Gastroesophageal sphincter (tissue), 4 donors: Measurements from ENCODE around the gene NUP93. TPM values are rescaled to one million over a fixed set of nuclear protein-coding genes. Genes with fewer than 3 reads are reported as not detected.

Source experiments
- ATAC-seq: fragments of 150-250 bp; one replicate; pipeline ENCODE4 v1.9.1; 2016; ENCODE audit warnings: mild to moderate bottlenecking, moderate library complexity
- H3K27ac ChIP-seq, 4 donors: fragments of 200-600 bp; sonication (generic) in 3 of 4; 1 replicate in 3 of 4; 2 replicates in 1 of 4; pipeline ENCODE4 v1.5.1; 2016 to 2019
- H3K27me3 ChIP-seq: fragments of 200-600 bp; sonication (generic); one replicate; pipeline ENCODE4 v1.5.1; 2019
- H3K36me3 ChIP-seq, 2 donors: fragments of 200-600 bp; sonication (generic); one replicate each; pipeline ENCODE4 v1.5.1; 2019; ENCODE audit warnings: control low read depth in 1 of 2
- H3K4me1 ChIP-seq, 3 donors: fragments of 200-600 bp; sonication (generic); 1 replicate in 2 of 3; 2 replicates in 1 of 3; pipeline ENCODE4 v1.5.1; 2016 to 2019; ENCODE audit warnings: control low read depth in 2 of 3
- H3K4me3 ChIP-seq, 2 donors: fragments of 200-600 bp; sonication (generic); one replicate each; pipeline ENCODE4 v1.5.1; 2019; ENCODE audit warnings: mild to moderate bottlenecking in 1 of 2, moderate library complexity in 1 of 2
- H3K9me3 ChIP-seq, 3 donors: fragments of 200-600 bp; sonication (generic); one replicate each; pipeline ENCODE4 v1.5.1; 2017 to 2019; ENCODE audit warnings: control low read depth in 2 of 3
- EP300 ChIP-seq: sonication (generic); formaldehyde crosslinking; IDR thresholded peaks from one replicate; pipeline ENCODE4 v1.6.1; 2017; ENCODE audit warnings: antibody characterized with exemption, mild to moderate bottlenecking
- POLR2A ChIP-seq, 2 donors: fragments of 450-650 bp; IDR thresholded peaks; one replicate each; pipeline ENCODE4 v1.6.1; 2017; ENCODE audit warnings: antibody characterized with exemption in 2 of 2, mild to moderate bottlenecking in 2 of 2, moderate library complexity in 1 of 2
- POLR2AphosphoS5 ChIP-seq: sonication (generic); formaldehyde crosslinking; IDR thresholded peaks from one replicate; pipeline ENCODE4 v1.6.1; 2017; ENCODE audit warnings: antibody characterized with exemption
- WGBS, 2 donors: methylation state at CpG; one replicate each; pipeline ENCODE4 v1.1.5; 2018; ENCODE audit warnings: low coverage in 1 of 2; 5-methylcytosine and 5-hydroxymethylcytosine counted together
- total RNA-seq, 4 donors: library from RNA; depleted of rRNA; stranded (reverse); fragments of >200 nt; gene quantifications; one replicate each; pipeline ENCODE4 v1.1.0, GENCODE V29; 2016
- TF ChIP-seq, protein P1 (sequence below), 4 experiments: fragments of 200-600 bp in 2 of 4; fragments of 450-650 bp in 2 of 4; sonication (generic) in 1 of 4; IDR thresholded peaks; one replicate each; pipeline ENCODE4 v1.5.1; 2017 to 2019; ENCODE audit warnings: antibody characterized with exemption in 4 of 4, mild to moderate bottlenecking in 2 of 4, moderate library complexity in 2 of 4

The NUP93 gene
- total RNA-seq, 4 donors from 2014 or later: 37.6 to 39.3 (median 38.9) TPM

DNA sequence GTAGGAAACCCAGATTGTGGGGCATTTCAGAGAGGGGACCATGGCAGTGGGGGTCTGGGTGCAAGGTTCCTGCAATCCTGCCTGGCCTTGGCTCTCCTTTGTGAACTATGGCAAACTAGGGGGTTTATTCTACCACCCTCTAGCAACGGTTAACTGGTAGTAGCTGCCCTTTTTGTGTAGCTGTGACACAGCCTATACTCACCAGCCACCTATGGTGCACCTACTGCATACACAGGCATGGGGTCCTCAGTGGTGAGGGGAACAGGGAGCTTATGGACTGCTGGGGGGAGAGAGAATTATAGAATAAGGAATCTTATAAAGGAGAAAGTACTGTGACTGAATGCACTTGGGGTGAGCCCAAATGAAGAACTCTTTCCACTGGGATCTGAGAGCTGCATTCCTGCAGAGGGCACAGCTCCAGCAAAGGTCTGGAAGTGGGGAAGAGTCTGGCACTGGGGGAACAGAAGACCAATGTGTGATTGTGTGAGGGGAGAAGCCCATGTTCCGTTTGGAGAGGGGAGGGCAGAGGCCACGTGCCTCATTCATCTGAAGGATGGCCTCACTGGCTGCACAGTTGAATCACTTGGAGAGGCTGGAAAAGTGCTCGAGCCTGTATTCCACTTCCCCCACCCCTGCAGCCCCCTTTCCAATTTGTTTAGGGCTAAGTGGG, 45.5 kb upstream of the NUP93 start:
- no peaks in the 10 kb centered on the region for H3K36me3 ChIP-seq
- H3K27ac ChIP-seq: peak overlapping the region in 3 of 4 donors; percentile 48 to 88 (median 59)
- peaks cover 0 to 40% (median 14%) of the 10 kb centered on the region in 3 donors for H3K4me1 ChIP-seq
- H3K9me3 ChIP-seq: no peaks in the 10 kb centered on the region
- no peaks in the 10 kb centered on the region for H3K27me3 ChIP-seq
- no peak for ATAC-seq
- H3K4me3 ChIP-seq: peak overlapping the region; percentile 61 to 66
- WGBS, 2 donors: 55 to 60% methylated on average over 3 to 4 of the region's 4 CpGs
- TF ChIP-seq POLR2A (IDR thresholded peaks at IDR 0.05): no peak
- TF ChIP-seq POLR2AphosphoS5: no peak
- TF ChIP-seq EP300: no peak
- TF ChIP-seq, protein P1, sequence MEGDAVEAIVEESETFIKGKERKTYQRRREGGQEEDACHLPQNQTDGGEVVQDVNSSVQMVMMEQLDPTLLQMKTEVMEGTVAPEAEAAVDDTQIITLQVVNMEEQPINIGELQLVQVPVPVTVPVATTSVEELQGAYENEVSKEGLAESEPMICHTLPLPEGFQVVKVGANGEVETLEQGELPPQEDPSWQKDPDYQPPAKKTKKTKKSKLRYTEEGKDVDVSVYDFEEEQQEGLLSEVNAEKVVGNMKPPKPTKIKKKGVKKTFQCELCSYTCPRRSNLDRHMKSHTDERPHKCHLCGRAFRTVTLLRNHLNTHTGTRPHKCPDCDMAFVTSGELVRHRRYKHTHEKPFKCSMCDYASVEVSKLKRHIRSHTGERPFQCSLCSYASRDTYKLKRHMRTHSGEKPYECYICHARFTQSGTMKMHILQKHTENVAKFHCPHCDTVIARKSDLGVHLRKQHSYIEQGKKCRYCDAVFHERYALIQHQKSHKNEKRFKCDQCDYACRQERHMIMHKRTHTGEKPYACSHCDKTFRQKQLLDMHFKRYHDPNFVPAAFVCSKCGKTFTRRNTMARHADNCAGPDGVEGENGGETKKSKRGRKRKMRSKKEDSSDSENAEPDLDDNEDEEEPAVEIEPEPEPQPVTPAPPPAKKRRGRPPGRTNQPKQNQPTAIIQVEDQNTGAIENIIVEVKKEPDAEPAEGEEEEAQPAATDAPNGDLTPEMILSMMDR (IDR thresholded peaks at IDR 0.05): no peak

DNA sequence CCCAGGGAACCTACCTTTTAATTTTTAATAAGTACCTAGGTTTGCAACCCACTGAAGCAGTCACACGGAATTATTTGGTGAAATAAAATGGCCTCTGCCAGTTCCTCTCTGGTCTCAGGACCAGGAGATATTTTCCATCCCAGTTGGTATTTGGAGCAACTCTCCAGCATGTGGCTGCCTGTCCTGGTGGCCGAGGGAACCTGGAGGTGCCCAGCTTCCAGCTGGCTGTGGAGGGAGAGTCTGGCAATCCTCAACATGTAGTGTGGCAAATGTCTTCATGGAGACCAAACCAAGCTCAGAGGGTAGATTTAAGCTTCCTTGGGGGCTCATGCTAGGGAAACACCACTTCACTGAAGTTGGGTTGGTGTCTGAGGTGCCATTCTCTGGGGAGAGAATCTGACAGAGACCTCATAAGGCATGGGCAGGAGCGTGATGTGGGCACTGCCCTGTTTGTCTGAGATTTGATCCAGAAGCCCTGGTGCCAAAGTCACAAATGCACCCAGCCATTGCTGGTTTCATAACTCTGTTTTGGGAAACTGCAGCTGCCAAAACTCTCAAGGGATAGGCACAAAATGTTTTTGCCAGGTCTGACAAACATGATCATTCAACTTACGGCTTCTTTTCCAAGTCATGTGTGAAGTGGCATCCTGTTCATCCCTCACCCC, 44.9 kb upstream of the NUP93 start:
- H3K4me3 ChIP-seq: peak overlapping the region in 1 of 2 donors; percentile 66
- 58 to 62% methylated on average over 2 to 3 of the region's 4 CpGs for WGBS, 2 donors
- peak overlapping the region; percentile 20 to 88 (median 54) for H3K27ac ChIP-seq
- H3K27me3 ChIP-seq: no peaks in the 10 kb centered on the region
- H3K4me1 ChIP-seq: peaks cover 0 to 40% (median 14%) of the 10 kb centered on the region in 3 donors
- no peak for ATAC-seq
- TF ChIP-seq, protein P1 (IDR thresholded peaks at IDR 0.05): no peak
- TF ChIP-seq POLR2AphosphoS5: peak; percentile 59
- H3K9me3 ChIP-seq: no peaks in the 10 kb centered on the region
- H3K36me3 ChIP-seq: no peaks in the 10 kb centered on the region

DNA sequence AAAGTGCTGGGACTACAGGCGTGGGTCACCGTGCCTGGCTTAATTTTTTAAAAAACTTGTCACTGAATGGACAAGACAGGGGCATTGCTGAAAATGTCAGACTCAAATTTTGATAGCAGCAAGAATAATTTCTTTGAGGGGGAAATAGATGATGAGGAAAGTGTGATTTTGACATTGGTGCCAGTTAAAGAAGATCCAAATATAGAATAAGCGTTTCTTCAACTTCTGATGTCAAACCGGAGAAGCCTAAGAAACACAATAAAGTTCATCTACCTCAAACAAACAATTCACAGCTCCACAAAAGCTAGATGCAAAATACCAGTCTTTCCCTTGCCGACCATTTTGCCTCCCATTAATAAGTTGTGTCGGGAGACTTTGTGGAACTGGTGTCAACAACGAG, 43.2 kb upstream of the NUP93 start:
- ATAC-seq: no peak
- H3K27me3 ChIP-seq: no peaks in the 10 kb centered on the region

DNA sequence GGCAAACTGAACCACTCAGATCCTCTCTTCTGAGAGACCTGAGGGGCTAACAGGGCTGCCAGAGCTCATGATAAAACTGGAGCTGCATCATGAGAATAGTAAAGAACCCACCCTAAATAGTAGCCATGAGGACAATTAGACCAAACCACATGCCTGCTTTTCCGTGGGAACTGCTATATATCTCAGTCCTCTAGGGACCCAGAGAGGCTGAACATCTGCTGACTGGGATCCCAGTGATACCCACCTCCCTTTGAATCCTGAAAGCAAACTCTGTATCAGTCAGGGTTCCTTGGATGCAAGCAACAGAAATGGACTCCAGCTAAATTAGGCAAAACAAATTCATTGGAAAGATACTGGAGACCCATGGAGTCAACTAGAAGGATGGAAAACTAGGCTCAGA, 41.2 kb upstream of the NUP93 start:
- no peak for TF ChIP-seq POLR2A (IDR thresholded peaks at IDR 0.05)
- TF ChIP-seq, protein P1 (IDR thresholded peaks at IDR 0.05): no peak
- no peak for TF ChIP-seq EP300
- no peak for TF ChIP-seq POLR2AphosphoS5
- Histone ChIP-seq H3K9me3 (no peaks in the 10 kb centered on the region), H3K4me3 (no peak overlapping the region), H3K36me3 (no peaks in the 10 kb centered on the region), H3K27ac (no peak overlapping the region), H3K4me1 (peaks cover 0 to 17% (median 6%) of the 10 kb centered on the region in 3 donors), H3K27me3 (no peaks in the 10 kb centered on the region)
- 40% methylated on average over 1 of the region's 1 CpG for WGBS, 2 donors
- no peak for ATAC-seq

More for the DNA sequence above, 43.2 kb upstream of the NUP93 start:
- 75 to 81% methylated on average over 3 to 7 of the region's 7 CpGs for WGBS, 2 donors
- H3K36me3 ChIP-seq: no peaks in the 10 kb centered on the region
- H3K4me3 ChIP-seq: no peak overlapping the region
- H3K4me1 ChIP-seq: peaks cover 0 to 32% (median 7%) of the 10 kb centered on the region in 3 donors
- no peak for TF ChIP-seq POLR2A (IDR thresholded peaks at IDR 0.05)
- TF ChIP-seq, protein P1 (IDR thresholded peaks at IDR 0.05): no peak
- H3K9me3 ChIP-seq: no peaks in the 10 kb centered on the region
- no peak overlapping the region for H3K27ac ChIP-seq

DNA sequence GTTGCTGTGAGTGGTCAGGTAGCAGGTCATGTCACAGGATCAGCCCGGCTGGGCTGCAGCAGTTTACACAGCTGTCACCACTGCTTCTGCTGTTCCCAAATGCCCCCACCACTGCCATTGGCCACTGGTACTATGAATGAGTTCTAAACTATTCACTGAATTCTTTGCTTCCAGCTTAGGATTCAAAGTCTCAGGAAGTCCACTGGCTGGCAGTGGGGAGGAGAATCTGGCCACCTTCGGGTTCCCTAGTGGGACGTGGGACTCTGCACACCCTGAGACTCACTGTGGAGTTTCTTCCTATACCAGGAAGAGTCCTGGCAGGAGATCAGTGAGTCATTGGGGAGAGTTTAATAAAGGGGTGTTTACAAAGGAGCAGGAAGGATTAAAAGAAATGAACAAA, 40.8 kb upstream of the NUP93 start:
- no peaks in the 10 kb centered on the region for H3K9me3 ChIP-seq
- ATAC-seq: no peak
- no peaks in the 10 kb centered on the region for H3K27me3 ChIP-seq
- 79 to 100% methylated on average over 1 to 3 of the region's 3 CpGs for WGBS, 2 donors
- H3K27ac ChIP-seq: no peak overlapping the region
- H3K4me1 ChIP-seq: peaks cover 0 to 13% (median 6%) of the 10 kb centered on the region in 3 donors
- H3K4me3 ChIP-seq: no peak overlapping the region
- TF ChIP-seq POLR2A (IDR thresholded peaks at IDR 0.05): no peak
- no peak for TF ChIP-seq POLR2AphosphoS5
- TF ChIP-seq EP300: no peak
- TF ChIP-seq, protein P1 (IDR thresholded peaks at IDR 0.05): no peak
- no peaks in the 10 kb centered on the region for H3K36me3 ChIP-seq
